Measurements from ENCODE around the gene DNAAF2.

Gene DNAAF2

GRCh38 chr14:49582113-49582977 is 52.7 kb downstream of the DNAAF2 start:
- no peak for DNase-seq

- no peak for DNase-seq
Measured at GRCh38 chr14:49581209-49582112, 53.6 kb downstream of the DNAAF2 start.

- no peak for DNase-seq
Measured at GRCh38 chr14:49579841-49580240, 55.2 kb downstream of the DNAAF2 start.

- DNase-seq, result no peak
Measured at GRCh38 chr14:49578141-49578540, 56.9 kb downstream of the DNAAF2 start.
